Uterus (tissue), 2 donors: ENCODE data around the gene PTPRG.

ENCODE experiments used
- POLR2A ChIP-seq, 2 donors: fragments of 450-650 bp; IDR thresholded peaks; one replicate each; pipeline ENCODE4 v1.6.1; 2016; ENCODE audit warnings: antibody characterized with exemption in 2 of 2, mild to moderate bottlenecking in 1 of 2, moderate library complexity in 1 of 2
- TF ChIP-seq, protein P1 (sequence below), 4 experiments: fragments of 200-600 bp in 2 of 4; fragments of 450-650 bp in 2 of 4; sonication (generic) in 2 of 4; IDR thresholded peaks; one replicate each; pipeline ENCODE4 v1.5.1; 2016 to 2019; ENCODE audit warnings: antibody characterized with exemption in 4 of 4, mild to moderate bottlenecking in 2 of 4, moderate library complexity in 1 of 4

- TF ChIP-seq, protein P1, sequence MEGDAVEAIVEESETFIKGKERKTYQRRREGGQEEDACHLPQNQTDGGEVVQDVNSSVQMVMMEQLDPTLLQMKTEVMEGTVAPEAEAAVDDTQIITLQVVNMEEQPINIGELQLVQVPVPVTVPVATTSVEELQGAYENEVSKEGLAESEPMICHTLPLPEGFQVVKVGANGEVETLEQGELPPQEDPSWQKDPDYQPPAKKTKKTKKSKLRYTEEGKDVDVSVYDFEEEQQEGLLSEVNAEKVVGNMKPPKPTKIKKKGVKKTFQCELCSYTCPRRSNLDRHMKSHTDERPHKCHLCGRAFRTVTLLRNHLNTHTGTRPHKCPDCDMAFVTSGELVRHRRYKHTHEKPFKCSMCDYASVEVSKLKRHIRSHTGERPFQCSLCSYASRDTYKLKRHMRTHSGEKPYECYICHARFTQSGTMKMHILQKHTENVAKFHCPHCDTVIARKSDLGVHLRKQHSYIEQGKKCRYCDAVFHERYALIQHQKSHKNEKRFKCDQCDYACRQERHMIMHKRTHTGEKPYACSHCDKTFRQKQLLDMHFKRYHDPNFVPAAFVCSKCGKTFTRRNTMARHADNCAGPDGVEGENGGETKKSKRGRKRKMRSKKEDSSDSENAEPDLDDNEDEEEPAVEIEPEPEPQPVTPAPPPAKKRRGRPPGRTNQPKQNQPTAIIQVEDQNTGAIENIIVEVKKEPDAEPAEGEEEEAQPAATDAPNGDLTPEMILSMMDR (IDR thresholded peaks at IDR 0.05) = no peak
- TF ChIP-seq POLR2A (IDR thresholded peaks at IDR 0.05) = no peak
These were observed 197.5 kb downstream of the PTPRG start for GRCh38 chr3:61758839-61759238.
